Activated gamma-delta T cell treated with Interleukin-2 at 50 U/mL for 16 hours (primary cell): Measurements from ENCODE around the gene ZNF410.
A peak's percentile ranks its signal among the peaks of the same experiment; 100 is the strongest.
"Not testable (repeated sequence)": the region's sequence is repeated elsewhere in the genome, so short reads cannot be mapped to it uniquely, and the experiment has no call there.

Experiments used
- DNase-seq: peaks from one replicate; pipeline ENCODE4 v3.0.0-alpha.2; 2020

Gene ZNF410, protein sequence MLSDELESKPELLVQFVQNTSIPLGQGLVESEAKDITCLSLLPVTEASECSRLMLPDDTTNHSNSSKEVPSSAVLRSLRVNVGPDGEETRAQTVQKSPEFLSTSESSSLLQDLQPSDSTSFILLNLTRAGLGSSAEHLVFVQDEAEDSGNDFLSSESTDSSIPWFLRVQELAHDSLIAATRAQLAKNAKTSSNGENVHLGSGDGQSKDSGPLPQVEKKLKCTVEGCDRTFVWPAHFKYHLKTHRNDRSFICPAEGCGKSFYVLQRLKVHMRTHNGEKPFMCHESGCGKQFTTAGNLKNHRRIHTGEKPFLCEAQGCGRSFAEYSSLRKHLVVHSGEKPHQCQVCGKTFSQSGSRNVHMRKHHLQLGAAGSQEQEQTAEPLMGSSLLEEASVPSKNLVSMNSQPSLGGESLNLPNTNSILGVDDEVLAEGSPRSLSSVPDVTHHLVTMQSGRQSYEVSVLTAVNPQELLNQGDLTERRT

DNA sequence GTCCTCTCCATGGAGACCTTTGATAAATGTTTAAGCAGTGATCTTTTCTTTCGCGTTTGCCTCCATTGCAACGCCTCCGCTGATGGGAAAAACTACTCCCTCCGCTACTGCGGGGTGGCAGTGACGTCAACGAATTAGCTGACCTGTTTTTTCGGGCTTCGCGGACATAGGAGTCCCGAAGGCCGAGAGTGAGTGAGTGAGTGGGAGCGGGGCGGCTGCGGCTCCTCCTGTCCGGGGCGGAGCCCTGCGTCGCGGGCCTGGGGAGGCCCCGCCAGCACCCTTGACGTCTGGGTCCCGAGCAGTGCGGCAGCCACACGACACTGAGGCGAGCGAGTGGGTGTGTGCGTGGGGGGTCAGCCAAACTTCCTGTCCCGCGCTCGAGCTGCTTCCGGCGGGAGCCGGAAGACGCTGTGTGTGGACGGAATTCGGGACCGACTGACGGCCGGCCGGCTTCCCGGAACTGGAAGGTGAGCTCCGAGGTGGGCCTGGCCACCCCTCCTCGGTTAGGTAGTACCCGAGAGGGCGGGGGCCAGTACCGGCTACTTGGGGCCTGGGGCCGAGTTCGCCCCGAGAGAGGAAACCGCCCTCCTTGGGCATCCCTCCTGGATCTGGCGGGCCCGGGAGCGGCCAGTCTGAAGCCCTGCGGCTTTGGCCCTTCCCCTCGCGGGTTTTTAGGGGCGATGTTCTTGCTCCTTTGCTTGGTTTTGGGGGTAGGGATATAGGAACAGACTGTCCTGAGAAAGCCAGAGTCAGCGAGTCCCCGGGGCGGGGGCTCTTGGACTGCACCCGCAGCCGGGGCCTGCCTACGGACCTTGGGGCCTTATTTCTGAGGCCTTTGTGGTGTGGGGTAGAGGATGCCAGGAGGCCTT is at the start of gene ZNF410:
ZNF410 (plus strand) TSS at position 411 of the 869 bp plus-strand sequence. CDS start 5,317 bp downstream, outside the sequence.
- DNase-seq, result peak; percentile 76

DNA sequence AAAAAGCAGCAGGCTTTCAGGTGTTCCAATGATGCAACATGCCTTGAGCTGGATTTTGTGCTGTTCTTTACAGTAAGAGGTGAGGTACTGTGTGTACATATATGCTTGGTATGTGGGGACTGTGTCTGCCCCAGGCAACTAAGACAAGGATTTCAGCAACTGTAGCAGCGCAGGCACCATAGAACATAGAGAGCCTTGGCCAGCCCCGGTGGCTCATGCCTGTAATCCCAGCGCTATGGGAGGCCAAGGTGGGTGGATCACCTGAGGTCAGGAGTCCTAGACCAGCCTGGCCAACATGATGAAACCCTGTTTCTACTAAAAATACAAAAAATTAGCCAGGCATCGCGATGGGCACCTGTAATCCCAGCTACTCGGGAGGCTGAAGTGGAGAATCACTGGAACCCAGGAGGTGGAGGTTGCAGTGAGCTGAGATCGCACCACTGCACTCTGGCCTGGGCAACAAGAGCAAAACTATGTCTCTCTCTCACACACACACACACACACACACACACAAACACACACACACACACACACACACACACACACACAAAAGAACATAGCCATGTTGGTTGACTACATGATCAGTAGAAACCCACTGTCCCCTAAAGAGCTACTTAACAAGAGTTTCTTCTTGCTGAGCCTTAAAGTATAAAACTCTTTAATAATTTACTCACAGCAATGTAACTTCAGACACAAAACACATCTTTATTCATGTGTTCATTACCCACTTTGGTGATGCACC is 48.2 kb upstream of the ZNF410 start:
- DNase-seq, result not testable (repeated sequence)

DNA sequence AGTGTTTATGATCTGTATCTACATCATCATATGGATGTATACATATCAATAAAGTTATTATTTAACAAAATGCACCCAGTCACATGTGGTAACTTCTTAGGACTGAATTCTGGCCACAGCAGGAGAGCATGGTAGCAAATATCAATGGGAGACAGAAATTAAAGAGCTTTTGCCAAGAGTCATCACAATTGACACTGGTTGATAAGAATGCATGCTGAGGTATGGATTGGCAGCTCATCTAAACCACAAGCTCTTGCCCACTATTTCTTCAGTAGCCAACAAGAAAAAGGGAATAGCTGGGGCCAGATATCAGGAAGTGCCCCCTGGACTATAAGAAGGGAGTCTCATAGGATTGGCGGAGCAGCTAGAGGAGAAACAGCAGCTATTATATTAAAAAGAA is 44.5 kb upstream of the ZNF410 start:
- DNase-seq, result no peak

DNA sequence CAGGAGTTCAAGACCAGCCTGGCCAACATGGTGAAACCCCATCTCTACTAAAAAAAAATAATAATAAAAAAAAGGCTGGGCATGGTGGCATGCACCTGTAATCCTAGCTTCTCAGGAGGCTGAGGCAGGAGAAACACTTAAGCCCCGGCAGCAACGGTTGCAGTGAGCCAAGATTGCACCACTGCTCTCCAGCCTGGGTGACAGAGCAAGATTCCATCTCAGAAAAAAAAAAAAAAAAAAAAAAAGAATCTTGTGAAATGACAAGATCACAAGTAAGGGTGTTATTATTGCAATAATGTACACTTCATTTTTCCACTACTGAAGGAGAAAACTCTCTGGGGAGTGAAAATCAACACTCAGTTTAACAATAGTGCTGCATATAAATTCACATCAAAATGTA is 43.8 kb upstream of the ZNF410 start:
- no peak for DNase-seq

DNA sequence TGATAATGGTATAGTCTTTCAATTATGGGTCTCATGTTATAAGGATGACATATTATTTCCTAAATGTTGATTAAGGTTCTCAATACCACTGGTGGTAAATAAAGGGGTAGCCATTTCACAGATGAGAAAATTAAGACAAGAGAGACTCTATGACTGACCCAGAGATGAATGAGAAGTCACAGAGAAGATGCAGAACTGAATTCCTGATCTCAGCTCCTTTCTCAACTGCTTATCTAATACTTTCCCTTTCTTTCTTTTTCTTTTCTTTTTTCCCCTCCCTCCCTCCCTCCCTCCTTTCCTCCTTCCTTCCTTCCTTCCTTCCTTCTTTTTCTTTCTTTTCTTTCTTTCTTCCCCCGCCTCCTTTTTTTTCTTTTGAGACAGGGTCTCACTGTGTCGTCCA is 43.4 kb upstream of the ZNF410 start:
- DNase-seq, result no peak

DNA sequence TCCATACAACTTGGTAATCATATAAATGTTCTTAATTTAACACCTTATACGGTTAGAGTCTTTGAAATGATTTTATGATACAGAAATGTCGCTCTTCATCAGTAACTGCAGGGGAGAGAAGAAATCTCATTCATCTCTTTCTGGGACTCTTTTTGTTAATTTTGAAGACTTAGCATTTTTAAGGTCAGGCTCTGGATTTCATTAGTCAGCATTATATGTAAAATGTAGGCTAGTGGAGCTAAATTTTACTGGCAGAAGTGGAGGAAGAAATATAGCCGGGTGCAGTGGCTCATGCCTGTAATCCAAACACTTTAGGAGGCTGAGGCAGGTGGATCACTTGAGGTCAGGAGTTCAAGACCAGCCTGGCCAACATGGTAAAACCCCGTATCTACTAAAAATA is 39.7 kb upstream of the ZNF410 start:
- DNase-seq, result no peak

DNA sequence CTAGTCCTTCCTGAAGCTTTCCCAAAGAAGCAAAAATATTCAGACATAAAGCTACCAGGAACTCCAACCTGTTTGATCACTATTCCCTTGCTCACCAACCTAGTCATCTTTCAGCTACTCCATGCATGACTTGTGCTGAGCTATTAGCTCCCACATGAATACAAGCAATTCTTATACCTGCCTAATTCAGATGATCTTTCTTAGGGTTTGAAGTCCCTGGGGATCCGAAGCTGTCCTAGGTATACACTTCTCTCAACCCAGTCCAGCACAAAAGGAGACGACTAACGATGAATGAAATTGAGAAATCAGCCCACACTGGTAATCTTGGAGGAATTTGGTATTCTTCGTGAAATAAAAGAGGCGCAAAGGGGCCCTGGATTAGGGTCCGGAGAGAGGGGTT is 35.7 kb upstream of the ZNF410 start:
- no peak for DNase-seq

DNA sequence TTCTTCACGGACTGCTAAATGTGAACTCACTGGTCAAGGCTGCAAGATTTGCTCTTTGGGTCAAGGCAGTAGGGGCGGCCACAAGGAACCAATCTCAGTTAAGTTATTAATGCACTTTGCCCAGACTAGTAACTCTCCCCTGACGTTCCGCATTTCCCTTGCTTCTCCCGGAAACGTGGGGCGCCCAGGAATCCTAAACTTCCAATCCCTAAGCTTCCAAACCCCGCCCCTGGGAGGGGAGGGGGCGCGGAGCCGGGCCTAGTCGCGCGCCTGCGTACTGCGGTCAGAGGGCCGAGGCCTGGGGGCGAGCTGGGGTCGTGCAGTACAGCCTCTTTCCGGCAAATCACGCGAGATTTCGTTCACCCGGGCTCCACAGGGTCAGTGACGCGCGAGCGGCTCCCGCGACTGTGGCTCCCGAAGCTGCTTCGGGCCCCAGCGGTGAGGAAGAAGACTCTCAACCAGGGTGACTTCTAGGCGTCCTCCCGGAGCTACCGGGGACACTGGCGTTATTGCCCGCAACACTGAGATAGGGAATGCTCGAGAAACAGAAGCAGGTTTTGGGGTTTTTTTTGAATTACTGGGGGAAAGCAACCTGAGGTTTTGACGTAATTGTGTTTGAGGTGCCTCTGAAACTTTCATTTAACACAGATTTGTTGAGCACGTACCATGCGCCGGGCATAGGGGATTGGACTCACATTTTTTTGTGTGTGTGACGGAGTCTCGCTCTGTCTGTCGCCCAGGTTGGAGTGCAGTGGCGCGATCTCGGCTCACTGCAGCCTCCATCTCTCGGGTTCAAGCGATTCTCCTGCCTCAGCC is 34.9 kb upstream of the ZNF410 start, which contains the start of gene PTGR2:
PTGR2 (plus strand) TSS at position 265 of the 816 bp plus-strand sequence. CDS start 7,032 bp downstream, outside the sequence.
- DNase-seq, result peak; percentile 88

DNA sequence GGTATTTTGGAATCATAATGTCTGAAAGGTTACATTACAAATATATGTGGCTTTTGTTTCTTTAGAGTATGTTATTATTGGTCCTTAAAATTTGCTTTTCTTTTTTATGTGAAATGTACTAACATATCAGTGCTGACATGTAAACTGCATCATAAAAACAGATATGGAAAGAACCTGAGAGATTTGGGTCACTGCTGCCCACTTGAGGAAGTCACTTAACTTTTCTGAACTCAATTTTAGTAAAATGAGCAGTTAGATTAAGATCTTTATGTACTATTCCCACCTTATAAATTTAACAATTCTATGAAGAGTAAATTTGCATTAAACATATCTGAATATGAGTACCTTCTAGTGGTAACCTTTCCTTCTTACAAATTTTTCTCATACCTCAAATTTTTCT is 27.5 kb upstream of the ZNF410 start:
- no peak for DNase-seq

DNA sequence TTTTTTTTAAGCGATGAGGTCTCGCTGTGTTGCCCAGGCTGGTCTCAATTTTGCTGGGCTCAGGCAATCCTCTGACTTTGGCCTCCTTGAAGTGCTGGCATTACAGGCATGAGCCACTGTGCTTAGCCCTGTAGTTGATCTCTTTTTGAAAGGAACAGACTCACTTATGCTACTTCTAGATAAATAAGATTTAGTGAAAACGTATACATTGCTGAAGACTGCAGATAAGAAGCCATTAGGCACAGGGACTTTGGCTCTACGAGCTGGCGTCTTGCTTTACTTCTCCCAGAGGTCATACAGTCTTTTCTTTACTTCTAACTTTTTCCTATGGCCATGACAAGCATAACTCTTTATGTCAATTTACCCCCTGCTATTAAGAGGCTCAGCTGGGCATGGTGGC is 25.6 kb upstream of the ZNF410 start:
- DNase-seq, result no peak

DNA sequence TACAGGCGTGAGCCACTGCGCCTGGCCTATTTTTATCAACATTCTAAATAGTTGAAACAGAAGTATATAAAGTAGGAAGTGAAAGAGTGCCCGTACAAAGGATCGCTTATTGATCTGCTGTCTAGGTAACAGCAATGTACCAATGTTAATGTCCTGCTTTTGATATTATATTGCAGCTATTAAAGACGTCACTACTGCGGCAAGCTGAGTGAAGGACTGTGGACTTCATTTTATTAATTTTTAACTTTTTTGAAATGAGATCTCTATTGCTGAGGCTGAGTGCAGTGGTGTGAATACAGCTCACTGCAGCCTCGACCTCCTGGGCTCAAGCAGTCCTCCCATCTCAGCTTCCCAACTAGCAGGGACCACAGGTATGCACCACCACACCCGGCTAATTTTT is 24.2 kb upstream of the ZNF410 start:
- DNase-seq, result no peak

DNA sequence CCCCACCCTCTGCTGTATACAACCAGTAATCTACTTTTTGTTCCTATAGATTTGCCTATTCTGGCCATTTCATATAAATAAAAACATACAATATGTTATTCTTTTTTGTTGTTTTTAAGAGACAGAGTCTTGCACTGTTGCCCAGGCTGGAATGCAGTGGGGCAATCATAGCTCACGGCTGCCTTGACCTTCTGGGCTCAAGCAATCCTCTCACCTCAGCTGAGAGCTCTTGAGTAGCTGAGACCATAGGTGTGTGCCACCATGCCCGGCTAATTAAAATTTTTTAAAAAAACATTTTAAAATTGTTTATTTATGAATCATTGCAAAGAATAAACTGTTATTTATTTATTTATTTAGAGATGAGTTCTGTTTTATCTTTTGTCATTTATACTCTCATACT is 23.4 kb upstream of the ZNF410 start:
- DNase-seq, result no peak

DNA sequence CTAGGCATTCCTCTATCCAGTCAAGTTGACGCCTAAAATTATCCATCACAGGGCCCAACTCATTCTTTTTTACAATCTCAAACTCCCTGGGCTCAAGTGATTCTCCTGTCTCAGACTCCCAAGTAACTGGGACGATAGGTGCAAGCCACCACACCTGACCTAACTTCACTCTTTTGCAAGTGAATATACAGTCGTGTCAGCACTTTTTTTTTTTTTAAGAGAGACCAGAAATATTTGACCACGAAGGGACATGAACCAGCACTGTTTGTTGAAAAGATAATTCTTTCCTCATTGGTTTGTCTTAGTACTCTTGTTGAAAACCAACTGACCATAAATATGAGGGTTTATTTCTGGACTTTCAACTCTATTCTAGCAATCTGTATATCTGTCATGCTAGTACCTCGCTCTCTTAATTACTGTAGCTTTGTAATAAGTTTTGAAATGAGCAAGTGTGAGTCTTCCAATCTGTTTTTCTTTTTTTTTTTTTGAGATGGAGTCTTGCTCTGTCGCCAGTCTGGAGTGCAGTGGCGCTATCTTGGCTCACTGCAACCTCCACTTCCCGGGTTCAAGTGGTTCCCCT is 21.0 kb upstream of the ZNF410 start:
- DNase-seq, result no peak

DNA sequence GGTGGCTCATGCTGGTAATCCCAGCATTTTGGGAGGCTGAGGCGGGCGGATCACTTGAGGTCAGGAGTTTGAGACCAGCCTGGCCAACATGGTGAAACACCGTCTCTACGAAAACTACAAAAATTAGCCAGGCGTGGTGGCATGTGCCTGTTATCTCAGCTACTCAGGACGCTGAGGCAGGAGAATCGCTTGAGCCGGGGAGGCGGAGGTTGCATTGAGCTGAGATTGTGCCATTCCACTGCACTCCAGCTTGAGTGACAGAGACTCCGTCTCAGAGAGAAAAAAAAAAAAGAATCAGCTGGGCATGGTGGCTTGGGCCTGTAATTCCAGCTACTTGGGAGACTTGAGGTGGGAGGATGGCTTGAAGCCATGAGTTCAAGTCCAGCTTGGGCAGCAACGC is 16.9 kb upstream of the ZNF410 start:
- not testable (repeated sequence) for DNase-seq

DNA sequence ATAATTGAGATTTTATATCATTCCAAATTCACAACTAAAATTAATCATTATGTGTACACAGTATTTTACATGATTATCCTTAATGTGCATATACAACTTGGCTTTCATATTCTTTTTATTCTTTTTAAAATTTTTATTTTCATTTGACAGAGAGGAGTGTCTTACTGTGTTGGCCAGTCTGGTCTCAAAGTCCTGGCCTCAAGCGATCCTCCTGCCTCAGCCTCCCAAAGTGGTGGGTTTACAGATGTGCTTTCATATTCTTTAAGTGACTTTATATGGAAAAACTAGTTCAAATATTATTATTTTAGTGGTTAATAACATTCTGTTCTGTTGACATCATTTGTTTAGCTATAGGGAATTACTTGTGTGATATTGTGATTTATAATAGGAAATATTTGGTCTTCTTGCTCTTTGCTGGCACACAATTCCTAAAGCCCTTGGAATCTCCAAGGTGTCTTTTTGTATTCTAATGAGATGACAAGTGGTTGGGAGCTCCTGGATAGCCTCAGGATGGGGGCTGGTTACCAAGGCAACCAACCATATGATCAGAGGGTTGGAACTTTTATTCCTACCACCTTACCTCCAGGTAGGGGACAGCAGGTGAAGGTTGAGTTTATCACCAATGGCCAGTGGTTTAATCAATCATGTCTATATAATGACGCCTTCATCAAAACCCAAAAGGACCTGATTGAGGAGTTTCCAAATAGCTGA is 16.0 kb upstream of the ZNF410 start:
- DNase-seq, result no peak

DNA sequence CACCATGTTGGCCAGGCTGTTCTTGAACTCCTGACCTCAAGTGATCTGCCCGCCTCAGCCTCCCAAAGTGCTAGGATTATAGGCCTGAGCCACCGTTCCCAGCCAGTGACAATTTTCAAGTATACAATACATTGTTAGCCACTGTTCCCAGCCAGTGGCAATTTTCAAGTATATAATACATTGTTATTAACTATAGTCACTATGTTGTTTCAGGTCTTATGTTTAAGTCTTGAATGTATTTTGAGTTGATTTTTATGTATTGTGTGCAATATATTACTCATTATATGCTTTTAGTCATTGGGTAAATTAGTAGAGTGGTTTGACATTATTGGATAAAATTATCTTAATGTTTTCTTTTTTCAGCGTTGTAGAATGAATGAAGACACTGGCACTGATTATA is 13.0 kb upstream of the ZNF410 start:
- DNase-seq, result no peak

DNA sequence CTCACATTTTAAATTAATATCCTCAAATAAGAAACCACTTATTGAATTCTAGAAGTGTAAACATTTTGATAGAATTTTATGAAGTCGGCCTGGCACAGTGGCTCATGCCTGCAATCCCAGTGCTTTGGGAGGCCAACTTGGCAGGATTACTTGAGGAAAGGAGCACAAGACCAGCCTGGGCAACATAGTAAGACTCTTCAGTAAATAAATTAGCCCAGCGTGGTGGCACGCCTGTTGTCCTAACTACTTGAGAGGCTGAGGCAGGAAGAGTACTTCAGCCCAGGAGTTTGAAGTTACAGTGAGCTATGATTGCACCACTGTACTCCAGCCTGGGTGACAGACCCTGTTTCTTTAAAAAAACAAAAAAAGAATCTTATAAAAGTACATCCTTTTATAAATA is 8.9 kb upstream of the ZNF410 start:
- no peak for DNase-seq

DNA sequence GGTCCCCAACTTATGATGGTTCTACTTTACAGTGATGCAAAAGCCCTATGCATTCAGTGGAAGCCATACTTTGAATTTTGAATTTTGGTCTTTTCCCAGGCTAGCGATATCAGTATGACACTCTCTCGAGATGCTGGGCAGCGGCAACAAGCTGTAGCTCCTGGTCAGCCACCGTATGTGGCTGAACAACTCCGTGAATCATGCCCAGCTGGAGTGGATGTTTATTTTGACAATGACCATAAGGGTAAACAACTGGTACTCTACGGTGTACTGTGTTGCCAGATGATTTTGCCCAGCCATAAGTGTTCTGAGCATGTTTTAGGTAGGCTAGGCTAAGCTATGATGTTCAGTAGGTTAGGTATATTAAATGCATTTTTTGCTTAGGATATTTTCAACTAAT is 8.2 kb upstream of the ZNF410 start:
- no peak for DNase-seq

DNA sequence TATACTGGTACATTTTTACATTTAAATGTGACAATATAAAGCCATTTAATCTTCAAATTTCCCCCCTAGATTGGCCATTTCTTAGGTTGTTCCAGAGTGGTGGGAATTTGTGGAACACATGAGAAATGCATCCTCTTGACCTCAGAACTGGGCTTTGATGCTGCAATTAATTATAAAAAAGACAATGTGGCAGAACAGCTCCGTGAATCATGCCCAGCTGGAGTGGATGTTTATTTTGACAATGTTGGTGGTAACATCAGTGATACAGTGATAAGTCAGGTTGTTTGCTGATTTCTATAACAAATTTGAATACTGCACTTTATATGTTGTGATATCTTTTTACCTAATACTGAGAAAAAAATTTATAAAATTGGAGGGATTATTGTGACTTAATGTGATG is 7.6 kb upstream of the ZNF410 start:
- no peak for DNase-seq

DNA sequence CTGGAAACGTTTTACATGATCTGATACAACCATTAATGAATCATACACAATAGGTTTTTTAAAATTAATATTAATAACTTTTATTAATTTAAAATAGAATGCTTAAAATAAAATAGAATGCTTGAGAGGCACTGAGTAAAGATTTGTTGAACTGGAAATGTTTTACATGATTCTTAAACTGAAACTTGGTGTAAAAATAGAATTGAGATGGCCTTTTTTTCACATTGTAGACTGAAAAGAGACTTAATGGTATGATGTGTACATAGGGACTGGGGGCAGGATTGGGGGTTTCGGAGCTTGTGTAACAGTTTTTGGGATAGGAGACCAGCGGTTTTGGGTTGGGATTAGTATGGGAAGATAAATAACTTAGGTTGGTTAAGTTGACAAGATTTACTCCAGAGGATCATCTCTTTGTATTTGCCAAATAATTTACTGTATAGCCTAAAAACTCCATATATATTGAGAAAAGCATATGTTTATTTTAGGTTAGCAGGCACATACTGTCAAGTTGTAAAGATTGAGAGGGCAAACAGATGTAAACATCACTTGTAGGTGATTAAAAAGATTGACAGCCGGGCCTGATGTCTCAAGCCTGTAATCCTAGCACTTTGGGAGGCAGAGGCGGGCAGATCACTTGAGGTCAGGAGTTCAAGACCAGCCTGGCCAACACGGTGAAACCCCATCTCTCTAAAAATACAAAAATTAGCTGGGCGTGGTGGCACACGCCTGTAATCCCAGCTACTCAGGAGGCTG is 2.0 kb upstream of the ZNF410 start:
- DNase-seq, result no peak

DNA sequence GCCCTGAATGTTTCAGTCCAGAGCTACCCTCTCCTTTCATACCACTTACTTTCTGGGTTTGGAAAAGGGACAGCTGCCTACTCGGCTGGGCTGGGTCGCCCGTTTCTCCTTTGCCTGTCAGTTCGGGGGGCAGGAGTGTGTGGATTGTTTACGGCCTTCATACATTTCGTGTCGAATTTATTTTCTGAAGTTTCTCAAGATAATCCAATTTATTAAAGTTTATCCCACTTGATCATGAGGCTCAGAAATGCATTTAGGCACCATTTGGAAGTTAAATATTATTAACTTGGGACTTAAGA is 608 bp downstream of the ZNF410 start:
- no peak for DNase-seq
